Cardiac fibroblast (primary cell): ENCODE data around the gene SIK2.

ENCODE experiments used
- DNase-seq, 2 donors: peaks; one replicate each; pipeline versions ENCODE4 v3.0.0 to v3.0.0-alpha.2; 2010; ENCODE audit warnings: low read depth in 2 of 2
- H3K4me3 ChIP-seq, 2 donors: replicated peaks in 1 of 2; 1 replicate in 1 of 2; 2 replicates in 1 of 2; pipeline ENCODE4 v1.5.1; 2011; ENCODE audit warnings: low read depth in 2 of 2, low read length in 2 of 2, mild to moderate bottlenecking in 2 of 2, moderate library complexity in 1 of 2
- TF ChIP-seq, protein P1 (sequence below): IDR thresholded peaks from one replicate; pipeline ENCODE4 v1.5.1; 2011; ENCODE audit warnings: low read depth, mild to moderate bottlenecking, low read length, inconsistent platforms

SIK2 gene

DNA sequence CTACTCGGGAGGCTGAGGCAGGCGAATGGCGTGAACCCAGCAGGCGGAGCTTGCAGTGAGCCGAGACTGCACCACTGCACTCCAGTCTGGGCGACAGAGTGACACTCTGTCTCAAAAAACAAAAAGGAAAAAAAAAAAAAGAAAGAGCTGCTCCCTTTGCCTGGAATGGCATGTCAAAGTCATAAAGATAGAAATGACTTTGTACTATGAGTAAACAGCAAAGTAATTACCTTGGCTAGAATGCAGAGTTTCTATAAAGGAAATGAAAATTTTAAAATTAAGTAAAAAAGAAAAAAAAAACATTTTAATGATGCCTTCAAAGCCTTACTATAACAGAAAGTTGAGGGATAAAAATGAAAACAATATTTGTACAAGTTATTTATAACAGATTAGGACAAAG lies 153.8 kb downstream of the SIK2 start:
- TF ChIP-seq, protein P1, sequence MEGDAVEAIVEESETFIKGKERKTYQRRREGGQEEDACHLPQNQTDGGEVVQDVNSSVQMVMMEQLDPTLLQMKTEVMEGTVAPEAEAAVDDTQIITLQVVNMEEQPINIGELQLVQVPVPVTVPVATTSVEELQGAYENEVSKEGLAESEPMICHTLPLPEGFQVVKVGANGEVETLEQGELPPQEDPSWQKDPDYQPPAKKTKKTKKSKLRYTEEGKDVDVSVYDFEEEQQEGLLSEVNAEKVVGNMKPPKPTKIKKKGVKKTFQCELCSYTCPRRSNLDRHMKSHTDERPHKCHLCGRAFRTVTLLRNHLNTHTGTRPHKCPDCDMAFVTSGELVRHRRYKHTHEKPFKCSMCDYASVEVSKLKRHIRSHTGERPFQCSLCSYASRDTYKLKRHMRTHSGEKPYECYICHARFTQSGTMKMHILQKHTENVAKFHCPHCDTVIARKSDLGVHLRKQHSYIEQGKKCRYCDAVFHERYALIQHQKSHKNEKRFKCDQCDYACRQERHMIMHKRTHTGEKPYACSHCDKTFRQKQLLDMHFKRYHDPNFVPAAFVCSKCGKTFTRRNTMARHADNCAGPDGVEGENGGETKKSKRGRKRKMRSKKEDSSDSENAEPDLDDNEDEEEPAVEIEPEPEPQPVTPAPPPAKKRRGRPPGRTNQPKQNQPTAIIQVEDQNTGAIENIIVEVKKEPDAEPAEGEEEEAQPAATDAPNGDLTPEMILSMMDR = no peak
- H3K4me3 ChIP-seq = no peak overlapping the region
- DNase-seq = no peak

DNA sequence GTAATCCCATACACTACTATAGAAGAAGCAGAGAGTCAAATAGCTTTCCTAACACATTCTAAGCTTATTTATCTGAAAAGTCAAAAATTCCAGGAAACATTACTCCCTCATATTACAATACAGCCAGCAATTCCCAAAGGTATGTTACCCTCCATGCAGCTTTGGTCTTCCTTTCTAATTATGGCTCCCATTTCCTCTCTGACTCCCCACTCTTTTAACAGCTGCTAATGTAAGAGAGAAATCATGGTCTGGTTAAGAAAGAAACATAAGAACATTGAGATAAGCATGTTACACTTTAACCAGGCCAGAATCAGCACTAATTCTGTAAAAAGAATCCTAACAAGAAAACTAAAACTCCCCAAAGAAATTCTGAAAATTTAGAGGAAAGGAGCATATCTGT lies 157.1 kb downstream of the SIK2 start:
- DNase-seq = peak; percentile 19 to 74
- TF ChIP-seq, protein P1 = no peak
- no peak overlapping the region for H3K4me3 ChIP-seq

DNA sequence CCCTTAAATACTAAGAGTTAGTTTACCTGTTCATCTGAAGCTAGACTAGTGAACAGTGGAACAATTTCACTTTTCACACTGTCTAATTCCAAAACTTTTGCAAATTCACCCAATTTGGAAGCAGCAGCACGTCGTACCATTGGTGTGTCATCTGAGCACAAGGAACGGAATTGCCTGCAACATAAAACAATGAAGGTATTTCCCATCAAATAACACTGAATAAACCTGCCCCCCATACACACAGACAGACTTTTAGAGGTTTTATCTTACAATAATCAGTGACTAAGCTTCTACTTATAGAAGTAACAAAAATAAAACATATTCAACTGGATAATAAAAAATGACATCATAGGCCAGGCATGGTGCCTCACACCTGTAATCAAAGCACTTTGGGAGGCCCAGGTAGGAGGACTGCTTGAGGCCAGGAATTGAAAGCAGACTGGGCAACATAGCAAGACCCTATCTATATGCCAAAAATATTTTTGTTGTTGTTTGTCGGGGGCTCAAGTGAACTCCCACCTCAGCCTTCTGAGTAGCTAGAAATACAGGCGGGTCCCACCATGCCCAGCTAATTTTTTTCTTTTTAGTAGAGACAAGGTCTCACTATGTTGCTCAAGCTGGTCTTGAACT lies 157.6 kb downstream of the SIK2 start:
- DNase-seq = peak in 1 of 2 donors; percentile 41
- TF ChIP-seq, protein P1 = no peak
- H3K4me3 ChIP-seq = no peak overlapping the region

DNA sequence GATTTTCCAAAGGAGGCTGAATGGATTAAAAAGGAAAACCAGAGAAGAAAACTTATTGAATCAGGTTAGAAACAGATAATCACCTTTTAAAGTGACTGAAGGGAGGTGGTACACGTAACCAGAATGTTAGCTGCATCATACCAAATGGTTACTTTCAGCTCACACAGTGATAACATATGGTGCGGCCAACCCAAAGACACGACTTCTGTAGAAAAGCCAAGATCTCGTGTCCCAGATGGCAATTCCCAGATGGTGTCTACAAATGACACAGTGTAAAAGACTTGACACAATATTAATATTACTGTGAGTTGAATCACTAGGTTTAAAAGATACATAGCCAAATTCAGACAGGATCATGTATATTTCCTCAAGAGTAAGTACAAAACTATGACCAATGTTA lies 158.8 kb downstream of the SIK2 start:
- DNase-seq = no peak
- TF ChIP-seq, protein P1 = no peak
- H3K4me3 ChIP-seq = no peak overlapping the region

DNA sequence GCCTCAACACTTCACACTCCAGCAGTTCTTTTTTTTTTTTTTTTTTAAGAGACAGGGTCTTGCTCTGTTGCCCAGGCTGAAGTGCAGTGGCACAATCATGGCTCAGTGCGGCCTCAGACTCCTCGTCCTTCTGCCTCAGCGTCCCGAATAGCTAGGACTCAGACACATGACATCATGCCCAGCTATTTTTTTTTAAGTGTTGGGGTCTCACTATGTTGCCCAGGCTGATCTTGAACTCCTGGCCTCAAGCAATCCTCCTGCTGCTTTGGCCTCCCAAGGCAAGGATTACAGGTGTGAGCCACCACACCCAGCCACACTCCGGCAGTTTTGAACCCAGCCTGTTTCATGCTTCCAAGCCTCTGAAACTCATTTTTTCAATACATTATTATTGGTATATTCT lies 160.3 kb downstream of the SIK2 start:
- DNase-seq = no peak
- no peak overlapping the region for H3K4me3 ChIP-seq
- TF ChIP-seq, protein P1 = no peak

DNA sequence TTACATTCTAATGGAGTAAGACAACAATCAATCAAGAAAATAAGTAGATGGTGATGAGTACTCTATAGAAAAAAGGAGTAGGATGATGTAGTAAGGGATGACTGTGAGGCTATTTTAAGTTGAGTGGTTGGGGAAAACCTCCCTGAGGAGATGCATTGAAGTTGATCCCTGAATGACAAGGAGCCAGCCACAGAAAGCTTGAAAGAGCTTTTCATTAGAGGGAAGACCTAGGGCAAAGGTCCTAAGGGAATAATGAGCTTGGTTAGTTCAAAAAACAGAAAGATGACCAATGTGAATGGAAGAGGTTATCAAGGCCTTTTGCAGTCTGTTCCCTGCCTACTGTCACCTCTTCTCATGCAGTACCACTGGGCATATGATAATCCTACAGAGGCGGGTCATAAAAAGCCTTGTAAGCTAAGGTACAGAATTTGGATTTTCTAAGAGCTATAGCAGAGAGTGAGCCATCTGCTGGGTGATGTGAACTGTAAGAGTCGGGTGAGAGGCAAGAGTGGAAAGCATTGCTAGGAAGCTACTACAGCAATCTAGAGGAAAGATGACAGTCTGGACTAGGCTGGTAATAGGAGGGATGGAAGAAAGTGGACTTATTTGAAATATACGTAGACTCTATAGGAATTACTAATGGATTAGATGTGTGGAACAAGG lies 160.9 kb downstream of the SIK2 start:
- TF ChIP-seq, protein P1 = peak; percentile 17
- peak; percentile 27 to 48 for DNase-seq
- no peak overlapping the region for H3K4me3 ChIP-seq
